Hepatocyte (in vitro differentiated cells): ENCODE measurements around the gene CLEC18C.
"Not testable (repeated sequence)": the region's sequence is repeated elsewhere in the genome, so short reads cannot be mapped to it uniquely, and the experiment has no call there.

ENCODE experiments used
- EZH2 ChIP-seq: fragments of 200-600 bp; sonication (generic); IDR thresholded peaks from 2 replicates; pipeline ENCODE4 v1.6.1; 2016; ENCODE audit warnings: antibody characterized with exemption, mild to moderate bottlenecking, borderline replicate concordance
- EZH2phosphoT487 ChIP-seq: fragments of 200-600 bp; sonication (generic); IDR thresholded peaks from one replicate; pipeline ENCODE4 v1.6.1; 2018; ENCODE audit warnings: antibody characterized with exemption, mild to moderate bottlenecking, low read depth, moderate library complexity; ENCODE audit not compliant: unreplicated experiment, severe bottlenecking
- TF ChIP-seq, protein P1 (sequence below): fragments of 200-600 bp; sonication (generic); IDR thresholded peaks from 2 replicates; pipeline ENCODE4 v1.5.1; 2016; ENCODE audit warnings: antibody characterized with exemption, mild to moderate bottlenecking; ENCODE audit not compliant: poor library complexity

DNA sequence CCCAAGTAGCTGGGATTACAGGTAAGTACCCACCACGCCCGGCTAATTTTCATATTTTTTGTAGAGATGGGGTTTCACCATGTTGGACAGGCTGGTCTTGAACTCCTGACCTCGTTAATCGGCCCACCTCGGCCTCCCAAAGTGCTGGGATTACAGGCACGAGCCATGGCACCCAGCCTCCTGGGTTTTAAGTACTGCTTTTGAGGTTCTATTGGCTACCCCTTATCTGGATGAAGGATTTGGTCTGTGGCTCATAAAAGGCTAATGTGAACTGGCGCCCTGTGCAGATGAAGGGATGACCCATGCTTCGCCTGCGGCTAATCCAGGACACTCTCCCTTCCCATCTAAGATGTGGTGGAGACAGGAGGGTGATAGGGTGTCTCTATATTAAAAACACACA lies 25.6 kb downstream of the CLEC18C start:
- TF ChIP-seq, protein P1, sequence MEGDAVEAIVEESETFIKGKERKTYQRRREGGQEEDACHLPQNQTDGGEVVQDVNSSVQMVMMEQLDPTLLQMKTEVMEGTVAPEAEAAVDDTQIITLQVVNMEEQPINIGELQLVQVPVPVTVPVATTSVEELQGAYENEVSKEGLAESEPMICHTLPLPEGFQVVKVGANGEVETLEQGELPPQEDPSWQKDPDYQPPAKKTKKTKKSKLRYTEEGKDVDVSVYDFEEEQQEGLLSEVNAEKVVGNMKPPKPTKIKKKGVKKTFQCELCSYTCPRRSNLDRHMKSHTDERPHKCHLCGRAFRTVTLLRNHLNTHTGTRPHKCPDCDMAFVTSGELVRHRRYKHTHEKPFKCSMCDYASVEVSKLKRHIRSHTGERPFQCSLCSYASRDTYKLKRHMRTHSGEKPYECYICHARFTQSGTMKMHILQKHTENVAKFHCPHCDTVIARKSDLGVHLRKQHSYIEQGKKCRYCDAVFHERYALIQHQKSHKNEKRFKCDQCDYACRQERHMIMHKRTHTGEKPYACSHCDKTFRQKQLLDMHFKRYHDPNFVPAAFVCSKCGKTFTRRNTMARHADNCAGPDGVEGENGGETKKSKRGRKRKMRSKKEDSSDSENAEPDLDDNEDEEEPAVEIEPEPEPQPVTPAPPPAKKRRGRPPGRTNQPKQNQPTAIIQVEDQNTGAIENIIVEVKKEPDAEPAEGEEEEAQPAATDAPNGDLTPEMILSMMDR = not testable (repeated sequence)
- not testable (repeated sequence) for TF ChIP-seq EZH2, EZH2phosphoT487
